Measurements from ENCODE around the gene RHCG. TPM values are rescaled to one million over a fixed set of nuclear protein-coding genes. Genes with fewer than 3 reads are reported as not detected.

Gene RHCG
- total RNA-seq, 1 experiment from 2014 or later, result 0.59 TPM

DNA sequence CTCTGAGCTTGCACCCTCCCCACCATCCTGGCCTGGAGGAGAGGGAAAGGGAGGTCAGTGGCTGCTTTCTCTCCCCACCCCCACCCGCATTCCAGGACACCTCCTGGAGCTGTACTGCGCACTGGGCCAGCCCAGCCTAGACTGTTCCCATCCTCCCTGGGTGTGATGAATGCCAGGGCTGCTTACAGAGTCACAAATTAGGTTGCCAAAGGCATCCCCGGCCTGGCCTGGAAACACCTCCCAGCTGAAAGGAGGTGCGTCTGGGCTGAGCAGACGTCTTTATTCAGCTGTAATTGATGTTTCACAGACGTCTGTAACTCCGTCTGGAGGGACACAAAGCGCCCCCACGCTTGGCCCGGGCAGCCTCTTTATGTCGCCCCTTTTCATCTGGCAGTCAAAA lies 47.6 kb downstream of the RHCG start:
- DNase-seq (ENCODE audit: extremely low read depth, low read depth), result no peak

DNA sequence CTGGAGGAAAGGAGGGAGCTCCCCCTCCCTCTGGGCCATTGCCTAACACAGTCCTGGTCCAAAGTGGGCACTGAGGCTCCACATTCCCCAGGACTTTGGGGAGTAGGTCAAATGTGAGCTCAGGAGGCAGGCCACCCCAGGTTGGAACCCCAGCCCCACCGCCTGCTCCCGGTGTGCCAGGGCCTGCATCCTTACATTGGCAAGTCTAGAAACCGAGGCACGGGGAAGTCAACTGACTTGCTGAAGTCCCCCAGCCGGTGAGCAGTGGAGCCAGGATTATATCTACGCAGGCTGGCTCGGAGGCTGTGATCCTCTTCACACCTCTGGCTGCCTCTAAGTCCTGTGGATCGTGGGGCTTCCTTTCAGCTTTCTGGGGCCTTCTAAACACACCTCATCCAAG lies 48.7 kb downstream of the RHCG start:
- DNase-seq (ENCODE audit: extremely low read depth, low read depth), result no peak

DNA sequence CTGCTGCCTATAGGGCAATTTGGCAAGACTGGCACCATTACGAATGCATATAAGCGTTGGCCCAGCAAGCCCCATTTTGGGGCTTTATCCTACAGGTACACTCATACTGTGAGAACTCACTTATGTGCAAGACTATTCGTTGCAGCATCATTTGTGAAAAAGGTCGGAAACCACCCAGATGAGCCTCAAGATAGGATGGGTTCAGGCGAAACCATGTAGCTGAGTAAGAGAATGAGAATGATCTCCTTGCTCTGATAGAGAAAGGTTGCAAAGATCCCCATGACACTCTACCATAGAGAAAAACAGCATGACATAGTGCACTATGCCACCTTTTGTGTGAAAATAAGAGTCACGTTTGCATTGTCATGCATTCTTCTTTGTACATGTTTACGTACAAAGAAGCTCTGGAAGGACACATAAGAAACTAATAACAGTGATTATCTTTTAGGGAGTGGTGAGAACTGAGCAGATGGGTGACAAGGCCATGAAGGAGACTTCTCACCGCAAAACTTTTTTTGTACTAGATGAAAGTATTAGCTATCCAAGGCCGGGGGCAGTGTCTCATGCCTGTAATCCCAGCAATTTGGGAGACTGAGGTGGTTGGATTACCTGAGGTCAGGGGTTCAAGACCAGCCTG lies 50.0 kb downstream of the RHCG start:
- DNase-seq (ENCODE audit: extremely low read depth, low read depth), result no peak

DNA sequence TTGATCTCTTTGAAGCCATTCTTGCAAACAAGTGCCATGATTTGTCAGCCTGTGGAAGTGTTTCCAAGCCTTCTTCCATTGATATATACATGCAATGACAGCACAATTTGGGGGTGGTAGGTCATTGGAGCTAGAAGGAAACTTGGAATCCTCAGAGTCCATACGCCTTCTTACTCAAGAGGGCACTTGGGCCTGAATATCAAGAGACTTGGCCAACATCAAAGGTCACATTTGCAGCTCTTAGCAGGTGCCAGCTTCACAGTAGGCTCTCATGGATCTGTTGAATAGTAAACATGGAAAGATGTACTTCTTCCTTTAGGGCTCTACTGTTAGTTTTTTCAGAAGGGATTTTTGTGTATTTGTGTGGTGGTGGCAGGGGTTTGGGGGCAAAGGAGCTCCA lies 50.9 kb downstream of the RHCG start:
- no peak for DNase-seq (ENCODE audit: extremely low read depth, low read depth)

DNA sequence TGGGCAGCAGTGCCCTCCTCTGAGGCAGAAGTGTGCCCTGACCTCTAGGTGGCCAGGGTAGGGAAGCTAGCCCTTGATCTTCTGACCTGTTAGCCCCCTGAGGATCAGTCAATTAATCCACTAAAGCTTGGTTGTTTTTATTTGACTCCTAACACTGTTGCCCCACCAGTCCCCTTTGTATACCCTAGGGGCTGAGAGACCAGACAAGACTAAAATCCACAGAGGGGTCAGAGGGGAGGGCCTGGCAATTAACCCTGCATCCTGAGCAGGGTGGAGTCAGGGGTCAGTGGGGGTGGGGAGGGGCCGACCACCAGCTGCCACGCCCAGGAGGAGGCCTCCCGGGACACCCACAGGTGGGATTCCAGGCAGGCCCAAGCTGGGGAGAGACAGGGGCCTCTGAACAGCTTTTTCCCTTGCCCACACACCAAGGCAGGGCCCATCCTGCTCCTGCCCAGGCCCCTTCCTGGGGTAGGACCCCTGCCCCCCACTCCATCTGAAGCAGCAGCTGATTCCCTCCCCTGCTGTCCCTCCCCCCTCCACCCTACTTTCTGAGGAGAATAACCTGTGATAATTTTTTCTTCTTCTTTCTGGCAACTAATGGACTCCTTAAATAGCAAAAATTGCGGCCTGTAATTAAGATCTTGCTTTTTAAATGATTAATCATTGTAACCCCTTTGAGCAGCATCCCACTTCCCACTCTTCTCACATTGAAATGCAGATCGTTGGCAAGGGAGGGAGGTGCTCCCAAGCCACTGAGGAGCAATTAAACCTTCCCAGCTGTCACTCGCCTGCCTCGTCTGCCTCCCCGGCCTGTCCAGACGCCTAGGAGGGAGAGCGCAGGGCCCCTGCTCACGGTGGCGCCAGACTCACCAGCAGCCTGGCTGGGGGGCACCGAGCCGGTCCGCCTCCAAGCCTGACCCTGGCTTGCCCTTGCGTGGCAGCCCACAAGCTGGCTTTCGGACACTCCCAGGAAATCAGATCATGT lies 51.9 kb downstream of the RHCG start:
- no peak for DNase-seq (ENCODE audit: extremely low read depth, low read depth)

DNA sequence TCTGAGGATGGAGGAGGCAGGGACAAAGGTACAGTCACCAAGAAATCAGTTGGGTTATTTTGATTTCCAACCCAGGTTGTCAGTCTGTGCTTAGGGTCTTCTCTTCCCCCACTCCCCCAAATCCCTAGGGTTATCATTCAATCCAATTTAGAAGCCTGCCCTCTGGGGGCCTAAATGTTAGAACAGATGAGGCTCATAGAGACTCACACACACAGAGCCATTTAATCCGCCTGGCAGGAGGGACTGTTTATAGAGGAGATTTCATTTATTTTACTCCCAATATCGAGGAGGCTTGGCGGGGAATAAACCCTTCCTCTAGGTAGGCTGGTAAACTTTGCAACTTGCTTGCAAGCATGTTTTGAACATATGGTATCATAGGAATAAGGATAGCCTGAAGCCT lies 52.8 kb downstream of the RHCG start:
- DNase-seq (ENCODE audit: extremely low read depth, low read depth), result no peak

DNA sequence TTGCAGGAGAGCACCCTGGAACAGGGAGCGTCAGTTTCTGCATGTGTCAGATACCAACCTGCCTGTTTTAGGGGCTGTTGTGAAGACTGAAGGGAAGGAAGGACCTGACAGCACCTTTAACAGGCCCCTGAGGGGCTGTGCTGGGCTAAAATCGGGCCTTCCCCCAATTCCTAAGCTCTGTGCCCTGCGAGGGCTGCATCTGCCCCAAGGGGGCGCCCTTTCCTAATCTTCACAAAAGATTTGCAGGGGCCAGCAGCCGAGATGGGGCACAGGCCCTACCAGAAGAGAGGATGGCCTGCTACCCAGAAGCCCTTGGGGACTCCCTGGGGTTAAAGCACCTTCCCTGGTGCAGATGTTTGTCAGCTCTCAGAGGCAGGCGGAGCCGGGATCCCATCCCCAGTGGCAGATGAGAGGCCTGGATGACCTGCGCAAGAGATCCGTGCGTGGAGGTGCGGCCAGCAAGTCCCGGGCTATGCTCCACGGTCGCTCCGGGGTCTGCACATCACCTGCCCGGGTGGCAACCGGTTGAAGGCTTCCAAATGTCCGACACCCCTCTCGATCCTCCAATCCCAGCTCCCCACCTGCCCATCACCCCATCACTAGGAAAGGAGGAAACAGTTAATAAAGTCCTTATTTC lies 53.6 kb downstream of the RHCG start:
- peak; percentile 33 for DNase-seq (ENCODE audit: extremely low read depth, low read depth)

DNA sequence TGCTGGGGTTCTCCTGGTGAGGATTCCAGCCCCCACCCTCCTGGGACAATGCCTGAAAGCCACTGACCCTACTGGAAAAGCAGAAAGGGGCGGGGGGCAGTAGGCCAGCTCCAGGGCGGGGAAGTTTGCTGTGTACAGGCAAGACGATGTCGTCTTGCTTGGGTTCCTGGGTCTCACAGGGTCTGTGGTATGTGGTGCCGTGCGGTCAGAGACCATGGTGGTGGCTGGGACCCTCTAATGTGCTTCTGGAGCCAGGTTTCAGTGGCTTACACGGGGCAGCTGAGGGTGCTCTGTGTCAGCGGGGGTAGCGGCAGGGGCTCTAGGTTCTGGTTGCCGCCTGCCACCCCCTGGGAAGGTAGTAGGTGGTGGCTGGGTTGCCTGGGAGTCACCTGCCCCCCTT lies 54.2 kb downstream of the RHCG start:
- DNase-seq (ENCODE audit: extremely low read depth, low read depth), result no peak

DNA sequence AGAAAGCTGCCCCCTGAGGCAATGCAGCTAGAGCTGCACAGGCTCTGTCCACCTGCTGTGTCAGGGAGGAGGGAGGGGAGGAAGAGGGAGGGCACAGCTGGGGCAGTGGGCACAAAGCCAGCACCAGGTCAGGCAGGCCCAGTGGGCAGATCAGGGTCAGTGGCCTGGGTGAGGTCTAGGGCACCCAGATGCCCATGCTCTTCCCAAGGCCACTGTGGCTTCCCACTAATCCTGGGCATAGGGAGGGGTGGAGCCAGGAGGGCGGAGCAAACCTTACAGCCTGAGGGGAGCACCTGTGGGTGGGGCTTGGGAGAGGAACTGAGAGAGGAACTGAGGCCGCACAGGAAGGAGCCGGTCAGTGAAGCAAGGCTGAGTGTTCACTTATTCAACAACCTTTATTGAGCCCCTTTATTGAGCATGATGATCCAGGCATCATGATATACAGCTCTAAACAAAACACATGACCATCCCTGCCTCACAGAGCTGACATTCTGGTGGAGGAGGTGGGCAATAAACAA lies 55.0 kb downstream of the RHCG start:
- no peak for DNase-seq (ENCODE audit: extremely low read depth, low read depth)

DNA sequence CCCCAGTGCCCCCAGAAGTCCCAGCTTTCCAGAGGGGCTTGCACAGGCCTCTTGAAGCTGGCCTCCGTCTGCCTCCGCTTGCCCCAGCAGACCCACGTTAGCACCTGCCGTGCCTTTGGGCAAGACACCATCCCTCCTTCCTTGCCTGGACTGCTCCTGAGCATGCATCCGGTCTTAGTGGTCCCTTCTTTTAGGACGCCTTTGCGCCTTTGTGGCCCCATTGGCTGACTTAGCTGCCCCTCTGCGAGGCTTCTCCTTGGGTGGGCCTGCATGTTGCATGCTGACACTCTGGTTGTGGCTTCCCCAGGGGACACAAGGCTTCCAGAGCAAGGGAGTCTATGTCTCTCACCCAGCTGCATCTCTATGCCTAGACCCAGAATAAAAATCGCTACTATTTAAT lies 56.6 kb downstream of the RHCG start:
- no peak for DNase-seq (ENCODE audit: extremely low read depth, low read depth)

DNA sequence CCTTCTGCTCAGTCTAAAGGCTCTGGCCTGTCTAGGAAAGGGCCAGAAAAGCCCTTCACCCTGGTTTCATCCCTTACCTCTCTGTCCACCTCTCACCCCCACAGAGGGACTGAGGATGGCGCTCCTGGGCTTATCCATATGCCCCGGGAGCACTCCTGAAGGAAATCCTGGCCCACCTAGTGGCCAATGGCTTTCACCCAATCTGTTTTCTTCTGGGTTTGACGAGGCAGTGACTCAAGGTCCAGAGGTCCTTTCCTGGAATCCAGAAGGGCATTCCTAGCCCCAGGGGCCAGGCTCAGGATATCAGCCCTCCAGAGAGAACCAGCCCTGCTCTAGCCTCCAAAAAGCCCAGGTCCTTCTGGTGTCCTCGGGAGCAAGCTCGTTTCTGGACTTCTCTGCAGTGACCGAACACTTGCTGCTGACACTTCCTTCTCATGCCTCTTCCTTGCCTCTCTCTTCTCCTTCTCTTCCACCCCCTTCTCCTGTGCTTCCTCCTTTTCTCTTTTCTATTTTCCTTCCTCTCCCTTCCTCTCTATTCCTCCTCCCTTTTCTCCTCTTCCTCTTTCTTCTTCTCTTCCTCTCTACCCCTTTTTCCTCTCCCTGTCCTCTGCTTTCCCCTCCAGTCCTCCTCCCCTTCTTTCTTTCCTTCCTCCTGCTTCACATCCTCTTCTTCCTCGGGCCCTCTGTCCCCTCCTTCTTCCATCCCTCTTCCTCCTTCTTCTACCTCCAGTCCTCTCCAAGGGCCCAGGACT lies 59.6 kb downstream of the RHCG start:
- no peak for DNase-seq (ENCODE audit: extremely low read depth, low read depth)

DNA sequence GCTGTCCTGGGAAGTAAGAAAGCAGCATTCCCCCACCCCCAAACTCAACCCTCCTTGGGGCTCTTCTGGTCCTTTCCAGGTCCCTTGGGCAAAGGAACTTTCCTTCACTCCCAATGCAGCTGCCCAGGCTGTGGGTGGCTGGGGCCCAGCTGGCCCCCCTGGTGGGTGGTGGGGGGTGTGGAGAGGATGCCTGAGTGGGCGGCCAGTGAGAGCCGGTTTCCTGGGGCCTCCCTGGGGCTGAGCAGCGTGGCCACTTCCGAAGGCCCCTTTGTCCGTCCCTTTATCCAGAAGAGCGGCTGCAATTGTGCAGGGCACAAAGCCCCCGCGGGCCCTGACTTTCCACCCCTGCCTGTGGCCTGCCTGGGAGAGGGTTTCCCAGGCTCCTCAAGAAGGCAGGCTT lies 61.0 kb downstream of the RHCG start:
- no peak for DNase-seq (ENCODE audit: extremely low read depth, low read depth)

DNA sequence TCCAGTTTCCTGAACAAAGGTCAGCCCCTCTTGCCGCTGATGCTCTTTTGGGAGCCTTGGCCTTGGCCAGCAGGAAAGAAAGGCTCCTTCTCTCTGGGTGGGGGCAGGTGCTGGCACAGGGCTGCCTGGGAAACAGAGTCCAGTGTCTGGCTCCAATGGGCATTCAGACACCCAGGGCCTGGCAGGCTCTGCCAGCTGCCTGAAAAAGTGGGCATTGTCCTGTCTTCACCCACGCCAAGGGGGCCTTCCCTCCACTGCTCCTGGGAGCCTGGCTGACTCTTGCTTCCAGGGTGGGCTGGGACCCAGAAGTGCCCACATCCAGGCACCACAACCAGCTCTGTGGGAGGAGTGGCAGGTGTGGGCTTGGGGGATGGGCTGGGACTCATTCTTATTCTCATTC lies 62.7 kb downstream of the RHCG start:
- DNase-seq (ENCODE audit: extremely low read depth, low read depth), result no peak

DNA sequence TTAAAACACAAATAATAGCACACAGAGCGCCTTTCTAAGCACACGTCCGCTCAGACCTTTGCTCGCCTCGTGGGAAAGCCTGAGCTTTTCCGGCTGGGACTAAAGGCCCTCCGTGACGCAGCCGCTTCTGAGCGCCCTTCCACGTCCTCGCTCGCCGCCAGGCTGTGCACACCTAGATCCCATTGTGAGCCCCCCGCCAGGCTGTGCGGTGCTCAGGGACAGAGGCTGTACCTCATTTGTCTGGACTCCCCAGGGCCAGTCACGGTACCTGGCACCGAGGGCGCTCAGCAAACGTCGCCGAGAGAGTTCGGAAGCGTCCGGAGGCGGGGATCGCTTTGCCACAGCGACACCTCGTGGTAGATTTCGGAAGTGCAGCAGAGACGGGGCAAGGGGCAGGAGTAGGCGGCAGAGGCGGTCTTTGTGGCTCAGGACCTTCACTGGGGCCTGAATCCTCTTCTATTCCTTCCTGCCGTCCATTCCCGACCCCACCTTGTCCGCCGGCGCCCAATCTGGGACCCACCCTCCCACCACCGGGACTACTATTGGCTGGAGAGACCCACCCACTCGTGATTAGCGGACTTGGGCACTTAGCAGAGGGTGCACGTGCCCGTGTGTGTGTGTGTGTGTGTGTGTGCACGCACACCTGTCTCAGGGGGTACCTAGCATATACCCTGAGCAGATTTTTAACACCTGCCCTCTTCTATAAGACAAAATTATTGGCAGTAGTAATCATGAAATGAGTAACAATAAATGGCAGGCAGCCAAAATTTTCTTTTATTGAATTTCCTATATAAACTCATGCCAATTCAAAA lies 65.6 kb downstream of the RHCG start:
- DNase-seq (ENCODE audit: extremely low read depth, low read depth), result peak; percentile 73

DNA sequence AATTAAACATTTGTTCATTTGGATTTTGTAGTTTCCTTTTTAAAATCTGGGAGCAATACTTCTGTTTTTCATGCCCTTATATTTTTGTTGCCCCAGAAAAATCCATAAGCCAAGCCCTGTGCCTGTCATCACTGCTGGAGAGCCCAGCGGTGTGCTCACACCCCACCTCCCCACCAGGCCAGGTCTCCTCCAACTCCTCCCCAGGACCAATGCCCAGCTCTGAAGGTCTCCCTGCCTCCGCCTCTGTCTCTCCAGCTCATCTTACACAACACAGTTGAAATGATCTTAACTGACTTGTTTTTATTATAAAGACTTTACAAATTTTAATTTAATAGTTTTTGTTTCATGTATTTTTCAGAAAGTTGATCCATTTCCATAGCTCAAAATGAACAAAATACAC lies 66.4 kb downstream of the RHCG start:
- no peak for DNase-seq (ENCODE audit: extremely low read depth, low read depth)

DNA sequence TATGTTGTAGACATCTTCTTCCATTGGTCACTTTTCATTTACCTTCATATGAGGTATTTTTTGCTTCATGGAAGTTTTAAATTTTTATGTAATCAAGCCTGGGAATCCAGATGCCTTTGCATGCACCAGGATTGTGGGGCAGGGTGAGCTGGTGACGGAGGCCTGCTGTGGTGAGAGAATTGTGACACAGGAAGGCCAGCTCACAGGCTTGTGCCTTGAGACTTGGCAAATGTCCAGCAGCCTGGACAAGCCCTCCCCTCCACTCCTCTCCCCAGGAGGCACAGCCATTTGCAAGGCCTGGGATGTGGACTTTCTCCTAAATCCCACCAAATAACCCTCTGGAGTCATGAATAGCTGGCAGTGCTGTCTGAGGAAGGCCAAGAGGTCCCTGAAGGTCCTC lies 67.4 kb downstream of the RHCG start:
- no peak for DNase-seq (ENCODE audit: extremely low read depth, low read depth)

DNA sequence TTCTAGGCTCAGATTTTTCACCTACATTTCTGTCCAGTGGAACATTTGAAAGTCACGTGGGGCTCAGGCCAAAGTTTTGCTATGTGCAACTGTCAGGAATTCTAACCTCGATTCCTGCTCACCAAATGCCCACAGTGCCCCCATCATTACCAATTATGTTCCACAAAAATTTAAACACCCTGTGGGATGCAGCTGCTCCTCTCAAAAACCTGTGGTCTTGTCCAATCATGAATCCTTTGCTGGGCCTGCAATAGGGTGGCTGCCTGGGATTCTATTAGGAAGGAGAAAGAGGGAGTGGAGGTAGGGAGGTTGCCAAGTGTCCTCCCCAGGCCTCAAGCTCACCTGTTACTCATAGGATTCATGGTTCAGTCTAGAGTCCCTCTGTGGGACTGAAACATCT lies 68.1 kb downstream of the RHCG start:
- no peak for DNase-seq (ENCODE audit: extremely low read depth, low read depth)

DNA sequence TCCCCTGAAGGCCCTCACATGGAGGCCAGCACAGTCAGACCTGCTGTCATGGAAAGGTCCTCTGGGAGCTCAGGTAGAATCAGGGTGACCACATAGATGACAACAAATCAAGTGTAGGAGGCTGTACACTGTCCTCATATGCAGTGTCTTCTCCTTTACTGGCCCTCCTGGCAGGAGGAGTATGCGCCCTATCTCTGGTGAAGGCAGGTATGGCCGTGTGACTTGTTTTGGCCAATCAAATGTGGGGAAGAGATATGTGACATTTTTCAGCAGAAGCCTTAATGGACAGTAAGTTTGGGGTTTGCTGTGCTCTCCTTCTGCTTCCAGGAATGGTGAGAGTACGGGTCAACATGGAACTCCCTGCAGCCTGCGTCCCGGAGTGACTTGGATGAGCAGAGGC lies 69.9 kb downstream of the RHCG start:
- no peak for DNase-seq (ENCODE audit: extremely low read depth, low read depth)

DNA sequence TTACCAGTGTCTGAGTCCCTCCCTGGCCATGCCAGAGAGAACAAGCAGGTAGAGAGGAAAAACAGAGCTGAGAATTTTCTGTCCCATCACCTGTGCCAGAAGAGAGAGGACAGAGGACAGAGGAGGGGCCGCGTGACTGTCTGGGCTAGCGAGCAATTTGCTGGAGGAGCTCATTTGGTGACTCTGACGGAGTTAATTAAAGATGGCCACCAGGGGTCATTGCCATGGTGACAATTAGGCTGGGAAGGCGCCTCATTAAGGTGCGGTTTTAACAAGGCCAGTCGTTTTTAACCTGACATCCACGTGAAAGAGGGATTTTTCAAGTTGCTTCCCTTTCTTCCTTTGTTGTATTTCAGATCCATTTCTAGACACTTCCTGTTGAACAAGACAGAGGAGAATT lies 72.4 kb downstream of the RHCG start:
- DNase-seq (ENCODE audit: extremely low read depth, low read depth), result no peak
